T-helper 1 cell treated with Interleukin-12 subunit alpha and Interleukin-12 subunit beta and Interleukin-4 antibody, amounts not matched to agents 30 μg/mL and 1 μg/mL, for 36 hours (primary cell): ENCODE results near the gene LRRC10.

ENCODE experiments used
- H3K27ac Mint-ChIP-seq: one replicate; pipeline ENCODE4 v1.8.0; 2021; ENCODE audit warnings: mild to moderate bottlenecking, mixed read lengths
- H3K27me3 Mint-ChIP-seq: one replicate; pipeline ENCODE4 v1.8.0; 2021; ENCODE audit warnings: low read depth, mixed read lengths
- H3K36me3 Mint-ChIP-seq: one replicate; pipeline ENCODE4 v1.8.0; 2021; ENCODE audit warnings: low read depth, mixed read lengths
- H3K4me1 Mint-ChIP-seq: one replicate; pipeline ENCODE4 v1.8.0; 2021; ENCODE audit warnings: low read depth, mixed read lengths
- H3K4me3 Mint-ChIP-seq: one replicate; pipeline ENCODE4 v1.8.0; 2021; ENCODE audit warnings: mild to moderate bottlenecking, moderate library complexity, mixed read lengths
- H3K9me3 Mint-ChIP-seq: one replicate; pipeline ENCODE4 v1.8.0; 2021; ENCODE audit warnings: mixed read lengths

LRRC10 gene

DNA sequence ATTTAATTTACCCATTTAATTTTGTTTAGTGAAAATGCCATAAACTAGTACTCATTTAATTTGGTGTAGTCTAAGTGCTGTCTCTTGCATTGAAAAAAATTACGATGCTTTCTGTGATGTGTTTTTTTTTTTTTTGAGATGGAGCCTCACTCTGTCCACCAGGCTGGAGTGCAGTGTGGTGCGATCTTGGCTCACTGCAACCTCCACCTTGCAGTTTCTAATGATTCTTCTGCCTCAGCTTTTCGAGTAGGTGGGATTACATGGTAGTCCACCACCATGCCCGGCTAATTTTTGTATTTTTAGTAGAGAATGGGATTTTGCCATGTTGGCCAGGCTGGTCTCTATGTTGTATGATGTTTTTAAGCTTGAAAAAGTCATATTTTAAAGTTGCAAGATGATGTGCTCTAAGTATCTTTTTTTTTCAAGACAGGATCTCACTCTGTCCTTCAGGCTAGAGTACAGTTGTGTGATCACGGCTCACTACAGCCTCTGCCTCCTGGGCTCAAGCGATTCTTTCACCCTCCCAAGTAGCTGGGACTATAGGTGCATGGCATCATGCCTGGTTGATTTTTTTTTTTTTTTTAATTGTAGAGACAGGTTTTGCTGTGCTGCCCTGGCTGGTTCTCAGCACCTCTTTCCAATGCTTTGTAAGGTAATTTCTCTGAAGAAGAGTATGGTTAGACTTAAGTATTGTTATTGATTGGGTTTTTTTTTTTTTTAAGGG, 8.6 kb downstream of the LRRC10 start:
- H3K27ac Mint-ChIP-seq = no peak overlapping the region
- peaks cover 42% of the 10 kb centered on the region for H3K36me3 Mint-ChIP-seq
- no peaks in the 10 kb centered on the region for H3K27me3 Mint-ChIP-seq
- H3K4me1 Mint-ChIP-seq = no peaks in the 10 kb centered on the region
- no peak overlapping the region for H3K4me3 Mint-ChIP-seq
- no peaks in the 10 kb centered on the region for H3K9me3 Mint-ChIP-seq

GRCh38 chr12:69600804-69601203, 9.9 kb downstream of the LRRC10 start:
- Mint-ChIP-seq H3K4me3 (no peak overlapping the region), H3K27ac (no peak overlapping the region), H3K9me3 (no peaks in the 10 kb centered on the region), H3K36me3 (peaks cover 48% of the 10 kb centered on the region), H3K4me1 (no peaks in the 10 kb centered on the region), H3K27me3 (no peaks in the 10 kb centered on the region)

- no peaks in the 10 kb centered on the region for H3K27me3 Mint-ChIP-seq
- H3K36me3 Mint-ChIP-seq = peaks cover 59% of the 10 kb centered on the region
- no peak overlapping the region for H3K4me3 Mint-ChIP-seq
- no peaks in the 10 kb centered on the region for H3K4me1 Mint-ChIP-seq
- H3K9me3 Mint-ChIP-seq = no peaks in the 10 kb centered on the region
- H3K27ac Mint-ChIP-seq = no peak overlapping the region
Observed at GRCh38 chr12:69598174-69598753, 12.4 kb downstream of the LRRC10 start.

DNA sequence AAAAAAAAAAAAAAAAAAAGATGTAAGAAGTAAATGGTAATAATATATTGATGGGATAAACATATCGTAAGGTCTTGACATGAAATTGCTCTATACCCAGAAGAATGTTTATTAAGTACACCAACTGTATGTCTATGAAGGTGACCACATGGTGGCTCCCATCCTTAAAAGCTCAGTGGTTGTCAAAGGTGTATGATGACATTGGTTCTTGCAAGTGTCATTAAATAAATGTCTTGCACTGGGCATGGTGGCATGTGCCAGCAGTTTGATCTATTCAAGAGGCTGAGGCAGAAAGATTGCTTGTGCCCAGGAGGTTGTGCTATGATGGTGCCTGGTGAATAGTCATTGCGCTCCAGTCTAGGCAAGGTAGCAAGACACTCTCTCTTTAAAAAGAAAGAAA, 15.0 kb downstream of the LRRC10 start:
- no peaks in the 10 kb centered on the region for H3K27me3 Mint-ChIP-seq
- no peaks in the 10 kb centered on the region for H3K9me3 Mint-ChIP-seq
- peaks cover 55% of the 10 kb centered on the region for H3K36me3 Mint-ChIP-seq
- no peaks in the 10 kb centered on the region for H3K4me1 Mint-ChIP-seq
- no peak overlapping the region for H3K27ac Mint-ChIP-seq
- H3K4me3 Mint-ChIP-seq = no peak overlapping the region

- Mint-ChIP-seq H3K9me3 (no peaks in the 10 kb centered on the region), H3K36me3 (peaks cover 47% of the 10 kb centered on the region), H3K4me3 (no peak overlapping the region), H3K27me3 (no peaks in the 10 kb centered on the region), H3K27ac (no peak overlapping the region), H3K4me1 (peaks cover 9% of the 10 kb centered on the region)
Observed at GRCh38 chr12:69589082-69589481, 21.6 kb downstream of the LRRC10 start.

GRCh38 chr12:69588527-69588926, 22.2 kb downstream of the LRRC10 start:
- no peaks in the 10 kb centered on the region for H3K27me3 Mint-ChIP-seq
- no peaks in the 10 kb centered on the region for H3K9me3 Mint-ChIP-seq
- H3K4me1 Mint-ChIP-seq = peaks cover 9% of the 10 kb centered on the region
- H3K27ac Mint-ChIP-seq = no peak overlapping the region
- no peak overlapping the region for H3K4me3 Mint-ChIP-seq
- H3K36me3 Mint-ChIP-seq = peaks cover 42% of the 10 kb centered on the region

GRCh38 chr12:69585189-69586062, 25.3 kb downstream of the LRRC10 start, which contains the start of gene CCT2:
Gene CCT2 (plus strand): TSS chr12:69585459. CDS start chr12:69585522, 63 bp downstream.
- H3K4me3 Mint-ChIP-seq = peak within 1 kb of the TSS; percentile 95
- peaks cover 26% of the 10 kb centered on the region for H3K36me3 Mint-ChIP-seq
- no peaks in the 10 kb centered on the region for H3K9me3 Mint-ChIP-seq
- H3K4me1 Mint-ChIP-seq = peaks cover 9% of the 10 kb centered on the region
- H3K27ac Mint-ChIP-seq = peak within 1 kb of the TSS; percentile 95
- H3K27me3 Mint-ChIP-seq = no peaks in the 10 kb centered on the region

- Mint-ChIP-seq H3K36me3 (peaks cover 9% of the 10 kb centered on the region), H3K4me1 (peaks cover 8% of the 10 kb centered on the region), H3K27ac (no peak overlapping the region), H3K4me3 (no peak overlapping the region), H3K27me3 (no peaks in the 10 kb centered on the region), H3K9me3 (no peaks in the 10 kb centered on the region)
Observed at GRCh38 chr12:69583203-69583602, 27.5 kb downstream of the LRRC10 start.

DNA sequence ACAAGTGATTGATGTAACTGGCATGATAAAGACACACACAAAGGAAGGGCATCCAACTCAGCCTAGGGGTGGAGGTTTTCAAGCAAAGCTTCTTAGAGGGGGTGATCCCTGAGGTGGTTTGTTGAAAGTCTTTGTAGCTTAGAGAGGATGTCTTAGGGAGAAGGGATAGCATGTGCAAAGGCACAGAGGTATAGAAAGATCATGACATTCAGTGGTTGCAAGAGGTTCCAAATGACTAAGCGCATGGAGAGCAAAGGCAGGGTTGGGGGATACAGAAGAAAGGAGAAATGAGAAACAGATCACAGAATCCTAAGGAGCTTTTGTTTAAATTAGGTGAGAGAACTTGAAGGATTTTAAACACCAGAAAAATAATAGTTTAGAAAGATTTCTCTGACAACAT, 30.6 kb downstream of the LRRC10 start:
- no peaks in the 10 kb centered on the region for H3K36me3 Mint-ChIP-seq
- peaks cover 3% of the 10 kb centered on the region for H3K4me1 Mint-ChIP-seq
- no peaks in the 10 kb centered on the region for H3K27me3 Mint-ChIP-seq
- no peak overlapping the region for H3K4me3 Mint-ChIP-seq
- no peaks in the 10 kb centered on the region for H3K9me3 Mint-ChIP-seq
- H3K27ac Mint-ChIP-seq = no peak overlapping the region

- Mint-ChIP-seq H3K27me3 (no peaks in the 10 kb centered on the region), H3K36me3 (peaks cover 7% of the 10 kb centered on the region), H3K4me3 (no peak overlapping the region), H3K9me3 (no peaks in the 10 kb centered on the region), H3K27ac (no peak overlapping the region), H3K4me1 (no peaks in the 10 kb centered on the region)
Observed at GRCh38 chr12:69579029-69579428, 31.7 kb downstream of the LRRC10 start.

DNA sequence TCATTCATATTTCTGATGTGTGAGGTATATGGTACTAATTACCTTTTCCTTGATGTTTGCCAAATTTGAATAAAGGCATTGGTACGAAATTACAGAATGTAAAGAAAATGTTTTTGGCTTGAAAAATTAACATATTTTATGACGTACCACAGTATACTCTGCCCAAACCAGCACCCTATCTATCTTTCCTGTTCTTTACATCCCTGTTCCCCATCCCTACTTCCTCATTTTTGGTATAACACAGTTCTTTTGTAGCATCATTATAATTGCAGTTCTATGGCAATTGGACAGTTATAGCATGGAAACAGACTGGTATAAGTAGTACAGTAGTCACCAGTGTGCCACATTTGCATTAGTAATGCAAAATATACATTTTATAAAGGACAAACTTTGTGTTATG, 32.4 kb downstream of the LRRC10 start:
- Mint-ChIP-seq H3K4me3 (no peak overlapping the region), H3K27me3 (no peaks in the 10 kb centered on the region), H3K36me3 (peaks cover 10% of the 10 kb centered on the region), H3K4me1 (no peaks in the 10 kb centered on the region), H3K27ac (no peak overlapping the region), H3K9me3 (no peaks in the 10 kb centered on the region)

GRCh38 chr12:69575346-69575745, 35.4 kb downstream of the LRRC10 start:
- Mint-ChIP-seq H3K27ac (no peak overlapping the region), H3K4me3 (no peak overlapping the region), H3K36me3 (peaks cover 18% of the 10 kb centered on the region), H3K4me1 (peaks cover 4% of the 10 kb centered on the region), H3K9me3 (no peaks in the 10 kb centered on the region), H3K27me3 (no peaks in the 10 kb centered on the region)

- Mint-ChIP-seq H3K4me3 (no peak overlapping the region), H3K27ac (no peak overlapping the region), H3K9me3 (no peaks in the 10 kb centered on the region), H3K27me3 (no peaks in the 10 kb centered on the region), H3K4me1 (peaks cover 8% of the 10 kb centered on the region), H3K36me3 (peaks cover 24% of the 10 kb centered on the region)
Observed at GRCh38 chr12:69570545-69571399, 39.9 kb downstream of the LRRC10 start.

- Mint-ChIP-seq H3K27me3 (no peaks in the 10 kb centered on the region), H3K36me3 (peaks cover 24% of the 10 kb centered on the region), H3K27ac (no peak overlapping the region)
Observed at GRCh38 chr12:69570000-69570516, 40.6 kb downstream of the LRRC10 start.

More at GRCh38 chr12:69570000-69570516, 40.6 kb downstream of the LRRC10 start:
- H3K9me3 Mint-ChIP-seq = no peaks in the 10 kb centered on the region
- H3K4me3 Mint-ChIP-seq = no peak overlapping the region
- H3K4me1 Mint-ChIP-seq = peaks cover 8% of the 10 kb centered on the region
